ENCODE results near the gene EIF5AL1. TPM values are rescaled to one million over a fixed set of nuclear protein-coding genes. Genes with fewer than 3 reads are reported as not detected.
A peak's percentile ranks its signal among the peaks of the same experiment; 100 is the strongest.

Gene EIF5AL1
- total RNA-seq, 1 experiment from 2014 or later = 0.39 TPM

GRCh38 chr10:79471776-79472175 lies 40.6 kb upstream of the EIF5AL1 start:
- H3K27ac Mint-ChIP-seq = no peak overlapping the region
- Histone ChIP-seq H3K79me1 (ENCODE audit: insufficient read depth, low read depth, low read length, poor library complexity, severe bottlenecking) (no peaks in the 10 kb centered on the region), H3K4me2 (ENCODE audit: insufficient read depth, insufficient read length, low read length) (no peak overlapping the region), H3K4me1 (ENCODE audit: insufficient read depth, low read length) (no peaks in the 10 kb centered on the region), H2AK5ac (ENCODE audit: insufficient read length, low read length) (no peak overlapping the region), H2BK20ac (ENCODE audit: low read depth, low read length, poor library complexity, severe bottlenecking) (no peak overlapping the region), H4K91ac (ENCODE audit: insufficient read length, low read depth, low read length) (no peak overlapping the region), H2BK12ac (ENCODE audit: insufficient read length, low read depth, low read length) (no peak overlapping the region), H3K56ac (ENCODE audit: insufficient read length, low read depth, low read length) (no peak overlapping the region), H4K5ac (ENCODE audit: insufficient read length, low read depth, low read length) (no peak overlapping the region), H3K9ac (ENCODE audit: extremely low read depth, insufficient read length, low read length) (no peak overlapping the region), H4K20me1 (ENCODE audit: control insufficient read depth, insufficient read depth, insufficient read length) (no peaks in the 10 kb centered on the region), H2BK5ac (ENCODE audit: insufficient read length, low read length) (no peak overlapping the region), H3K14ac (ENCODE audit: insufficient read depth, low read length) (no peak overlapping the region), H4K8ac (replicated peaks; ENCODE audit: insufficient read length, low read depth, low read length) (no peak overlapping the region), H2AFZ (ENCODE audit: low read length) (no peak overlapping the region), H3K9me3 (ENCODE audit: control insufficient read depth, low read depth, low read length) (no peaks in the 10 kb centered on the region), H3K4ac (ENCODE audit: low read depth, low read length) (no peak overlapping the region), H3K79me2 (ENCODE audit: insufficient read depth, low read length) (no peaks in the 10 kb centered on the region), H2BK15ac (ENCODE audit: low read depth, low read length) (no peak overlapping the region), H3T11ph (ENCODE audit: low read length) (no peak overlapping the region), H3K23ac (ENCODE audit: insufficient read length, low read depth, low read length) (no peak overlapping the region), H3K18ac (ENCODE audit: insufficient read length, low read depth, low read length) (no peak overlapping the region), H2BK120ac (ENCODE audit: low read depth, low read length, poor library complexity, severe bottlenecking) (no peak overlapping the region), H3K23me2 (ENCODE audit: insufficient read length, low read depth, low read length, poor library complexity, severe bottlenecking) (no peaks in the 10 kb centered on the region), H3K27ac (ENCODE audit: insufficient read length, low read depth, low read length) (no peak overlapping the region), H3K27me3 (ENCODE audit: insufficient read depth, low read length) (no peaks in the 10 kb centered on the region)
- H3K27me3 Mint-ChIP-seq (ENCODE audit: low read depth) = peaks cover 19% of the 10 kb centered on the region
- peak; percentile 5 for DNase-seq
- no peaks in the 10 kb centered on the region for H3K36me3 Mint-ChIP-seq (ENCODE audit: insufficient read depth in 1 of 3, low read depth in 3 of 3)
- no peak for TF ChIP-seq CTCF (conservative IDR thresholded peaks at IDR 0.05)
- WGBS (ENCODE audit: extremely low coverage, insufficient read length, low lambda C conversion rate) = no CpG with 5 or more reads among the region's 4 CpGs
- H3K4me1 Mint-ChIP-seq = peaks cover 8 to 11% of the 10 kb centered on the region in 2 experiments
- H3K4me3 Mint-ChIP-seq = no peak overlapping the region
- H3K9me3 Mint-ChIP-seq = no peaks in the 10 kb centered on the region
